PC-3 (cell line): Measurements from ENCODE around the gene GPR183. TPM values are rescaled to one million over a fixed set of nuclear protein-coding genes. Genes with fewer than 3 reads are reported as not detected.
A peak's percentile ranks its signal among the peaks of the same experiment; 100 is the strongest.

Experiments used
- ATAC-seq: fragments of 200-7000 bp; cut with Tn5 transposase; 2 replicates; pipeline ENCODE4 v1.9.1; 2020; ENCODE audit warnings: mild to moderate bottlenecking, moderate library complexity
- BruUV-seq: library from RNA; stranded (reverse); fragments of 400-500 nt; replicated peaks from 2 replicates; lab custom pipeline; 2021; lab: Mats Ljungman, UMichigan
- CTCF ChIA-PET: fragments of 300-600 bp; sonication (Branson Sonifier 250); formaldehyde crosslinking; loops from one replicate; lab custom pipeline; 2022; ENCODE audit warnings: antibody characterized with exemption; lab: Charles Lee
- POLR2A ChIA-PET: fragments of 300-600 bp; sonication (Branson Sonifier 250); formaldehyde crosslinking; loops from one replicate; lab custom pipeline; 2022; ENCODE audit warnings: antibody characterized with exemption; ENCODE audit not compliant: unreplicated experiment; lab: Charles Lee
- DNase-seq: peaks from one replicate; pipeline ENCODE4 v3.0.0-alpha.2; 2015
- H2AFZ ChIP-seq: fragments of 300-600 bp; sonication (generic); 2 replicates; pipeline ENCODE4 v1.6.0; 2016; ENCODE audit warnings: antibody characterized with exemption, low read length
- H3F3A ChIP-seq: fragments of 300-600 bp; sonication (generic); one replicate; pipeline ENCODE4 v1.6.0; 2017; ENCODE audit warnings: antibody characterized with exemption, low read length, control low read depth, mild to moderate bottlenecking; ENCODE audit not compliant: unreplicated experiment
- H3K27ac ChIP-seq: fragments of 300-600 bp; sonication (generic); 2 replicates; pipeline ENCODE4 v1.5.1; 2016; ENCODE audit warnings: mild to moderate bottlenecking, low read length
- H3K27me3 ChIP-seq: fragments of 300-600 bp; sonication (generic); 2 replicates; pipeline ENCODE4 v1.6.1; 2016; ENCODE audit warnings: low read length, mixed read lengths
- H3K36me3 ChIP-seq: fragments of 300-600 bp; sonication (generic); 2 replicates; pipeline ENCODE4 v1.6.1; 2016; ENCODE audit warnings: low read depth, mixed run types, low read length, mixed read lengths
- H3K4me1 ChIP-seq: fragments of 300-600 bp; sonication (generic); 2 replicates; pipeline ENCODE4 v1.5.1; 2016; ENCODE audit warnings: low read length; ENCODE audit not compliant: insufficient read depth
- H3K4me2 ChIP-seq: fragments of 300-600 bp; sonication (generic); 2 replicates; pipeline ENCODE4 v1.6.0; 2016; ENCODE audit warnings: low read length
- H3K4me3 ChIP-seq: fragments of 300-600 bp; sonication (generic); 2 replicates; pipeline ENCODE4 v1.5.1; 2016; ENCODE audit warnings: mild to moderate bottlenecking, low read length, mixed read lengths
- H3K79me2 ChIP-seq: fragments of 300-600 bp; sonication (generic); 2 replicates; pipeline ENCODE4 v1.6.1; 2017; ENCODE audit warnings: low read length, mixed read lengths
- H3K9ac ChIP-seq: fragments of 300-600 bp; sonication (generic); 2 replicates; pipeline ENCODE4 v1.6.0; 2016; ENCODE audit warnings: mild to moderate bottlenecking, low read length
- H3K9me2 ChIP-seq: fragments of 300-600 bp; sonication (generic); replicated peaks from 2 replicates; pipeline ENCODE4 v1.6.1; 2016; ENCODE audit warnings: mixed run types, low read length, mixed read lengths
- H3K9me3 ChIP-seq: fragments of 300-600 bp; sonication (generic); 2 replicates; pipeline ENCODE4 v1.6.1; 2016; ENCODE audit warnings: low read length, mixed read lengths
- H4K20me1 ChIP-seq: fragments of 300-600 bp; sonication (generic); 2 replicates; pipeline ENCODE4 v1.6.1; 2016; ENCODE audit warnings: low read length, mixed read lengths
- EZH2 ChIP-seq: fragments of 300-600 bp; sonication (generic); IDR thresholded peaks from one replicate; pipeline ENCODE4 v1.6.1; 2017; ENCODE audit warnings: antibody characterized with exemption, mild to moderate bottlenecking, low read length; ENCODE audit not compliant: unreplicated experiment
- EZH2phosphoT487 ChIP-seq: fragments of 300-600 bp; sonication (generic); IDR thresholded peaks from 2 replicates; pipeline ENCODE4 v1.6.1; 2018; ENCODE audit warnings: mild to moderate bottlenecking, antibody characterized with exemption, low read length, borderline replicate concordance
- intact Hi-C: fragments of 100-400 bp; cut with micrococcal nuclease; formaldehyde crosslinking; loops from 2 replicates; pipeline ENCODE4 v1.9.0; 2023
- total RNA-seq: library from RNA; depleted of rRNA; stranded (reverse); fragments of >200 nt; gene quantifications from 2 replicates; pipeline ENCODE4 v1.2.3, GENCODE V29; 2014
- TF ChIP-seq, protein P1 (sequence below): fragments of 300-600 bp; sonication (generic); conservative IDR thresholded peaks from 2 replicates; pipeline ENCODE4 v1.5.1; 2017; ENCODE audit warnings: antibody characterized with exemption, low read depth, mild to moderate bottlenecking, low read length

GPR183 gene
- total RNA-seq, 1 experiment from 2014 or later = not detected

- no peak overlapping the region for H2AFZ ChIP-seq
- TF ChIP-seq EZH2phosphoT487 (no peak), EZH2 (no peak)
- TF ChIP-seq, protein P1, sequence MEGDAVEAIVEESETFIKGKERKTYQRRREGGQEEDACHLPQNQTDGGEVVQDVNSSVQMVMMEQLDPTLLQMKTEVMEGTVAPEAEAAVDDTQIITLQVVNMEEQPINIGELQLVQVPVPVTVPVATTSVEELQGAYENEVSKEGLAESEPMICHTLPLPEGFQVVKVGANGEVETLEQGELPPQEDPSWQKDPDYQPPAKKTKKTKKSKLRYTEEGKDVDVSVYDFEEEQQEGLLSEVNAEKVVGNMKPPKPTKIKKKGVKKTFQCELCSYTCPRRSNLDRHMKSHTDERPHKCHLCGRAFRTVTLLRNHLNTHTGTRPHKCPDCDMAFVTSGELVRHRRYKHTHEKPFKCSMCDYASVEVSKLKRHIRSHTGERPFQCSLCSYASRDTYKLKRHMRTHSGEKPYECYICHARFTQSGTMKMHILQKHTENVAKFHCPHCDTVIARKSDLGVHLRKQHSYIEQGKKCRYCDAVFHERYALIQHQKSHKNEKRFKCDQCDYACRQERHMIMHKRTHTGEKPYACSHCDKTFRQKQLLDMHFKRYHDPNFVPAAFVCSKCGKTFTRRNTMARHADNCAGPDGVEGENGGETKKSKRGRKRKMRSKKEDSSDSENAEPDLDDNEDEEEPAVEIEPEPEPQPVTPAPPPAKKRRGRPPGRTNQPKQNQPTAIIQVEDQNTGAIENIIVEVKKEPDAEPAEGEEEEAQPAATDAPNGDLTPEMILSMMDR = no peak
- no TSS peak for BruUV-seq
- no peaks in the 10 kb centered on the region for H4K20me1 ChIP-seq
- H3K4me2 ChIP-seq = no peak overlapping the region
- no peak overlapping the region for H3K9ac ChIP-seq
- ChIA-PET POLR2A (no interaction called here), CTCF (no interaction called here)
- no peak overlapping the region for H3K4me3 ChIP-seq
- intact Hi-C loops = no loop called here
- no peaks in the 10 kb centered on the region for H3K9me2 ChIP-seq
- H3K27ac ChIP-seq = no peak overlapping the region
- no peaks in the 10 kb centered on the region for H3K9me3 ChIP-seq
- no peaks in the 10 kb centered on the region for H3F3A ChIP-seq
- DNase-seq (no peak), ATAC-seq (no peak)
- no peaks in the 10 kb centered on the region for H3K27me3 ChIP-seq
- no peaks in the 10 kb centered on the region for H3K4me1 ChIP-seq
- no peaks in the 10 kb centered on the region for H3K36me3 ChIP-seq
- H3K79me2 ChIP-seq = no peaks in the 10 kb centered on the region
Measured at GRCh38 chr13:99276706-99277105, 30.5 kb downstream of the GPR183 start.

DNA sequence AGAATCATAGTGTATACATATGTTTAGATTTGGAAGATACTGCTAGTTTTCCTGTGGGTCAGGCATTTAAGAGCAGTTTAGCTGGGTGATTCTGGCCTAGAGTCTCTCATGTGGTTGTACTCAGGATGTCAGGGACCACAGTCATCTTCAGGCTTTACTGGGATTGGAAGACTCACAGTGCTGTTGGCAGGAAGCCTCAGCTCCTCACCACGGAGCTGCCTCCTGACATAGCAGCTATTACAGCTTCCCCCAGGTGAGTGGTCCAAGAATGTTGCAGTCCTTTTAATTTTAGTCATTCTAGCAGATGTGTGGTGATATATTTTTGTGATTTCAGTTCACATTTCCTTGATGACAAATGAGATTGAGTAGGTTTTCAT, 32.1 kb downstream of the GPR183 start:
- Histone ChIP-seq H3K79me2 (no peaks in the 10 kb centered on the region), H3K9me3 (no peaks in the 10 kb centered on the region), H3K27me3 (no peaks in the 10 kb centered on the region), H3K4me3 (no peak overlapping the region), H4K20me1 (no peaks in the 10 kb centered on the region), H2AFZ (no peak overlapping the region), H3K9me2 (no peaks in the 10 kb centered on the region), H3K4me1 (no peaks in the 10 kb centered on the region), H3K27ac (no peak overlapping the region), H3K9ac (no peak overlapping the region), H3K4me2 (no peak overlapping the region), H3K36me3 (no peaks in the 10 kb centered on the region), H3F3A (no peaks in the 10 kb centered on the region)
- CTCF ChIA-PET = no interaction called here
- ATAC-seq (peak; percentile 37), DNase-seq (peak; percentile 39)
- TF ChIP-seq, protein P1 = no peak
- no peak for TF ChIP-seq EZH2
- no peak for TF ChIP-seq EZH2phosphoT487
- POLR2A ChIA-PET = no interaction called here
- no TSS peak for BruUV-seq
- intact Hi-C loops = no loop called here

DNA sequence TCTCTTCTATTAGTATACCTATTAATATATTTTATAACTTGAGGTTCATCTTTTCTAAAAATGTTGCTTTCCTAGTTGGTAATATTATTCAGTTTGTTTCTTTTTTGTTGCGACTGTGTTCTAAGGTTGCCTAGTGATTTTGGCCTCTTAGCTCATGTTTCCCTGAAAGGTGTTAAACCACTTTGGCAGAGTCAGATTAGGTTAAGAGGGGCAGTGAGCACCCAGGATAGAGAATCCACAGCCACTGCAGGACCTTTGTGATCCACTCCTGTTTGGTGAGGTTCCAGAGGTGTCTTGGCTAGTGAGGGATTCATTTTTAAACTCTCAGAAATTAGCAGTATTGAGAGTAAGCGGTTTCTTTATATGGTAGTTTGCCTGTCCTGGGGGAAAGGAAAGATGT, 34.1 kb downstream of the GPR183 start:
- no peak overlapping the region for H3K4me2 ChIP-seq
- H3K9ac ChIP-seq = no peak overlapping the region
- no peaks in the 10 kb centered on the region for H3F3A ChIP-seq
- no peaks in the 10 kb centered on the region for H3K9me2 ChIP-seq
- H3K36me3 ChIP-seq = no peaks in the 10 kb centered on the region
- BruUV-seq = no TSS peak
- ChIA-PET POLR2A (no interaction called here), CTCF (no interaction called here)
- H4K20me1 ChIP-seq = no peaks in the 10 kb centered on the region
- H3K4me3 ChIP-seq = no peak overlapping the region
- no peaks in the 10 kb centered on the region for H3K79me2 ChIP-seq
- no peak overlapping the region for H2AFZ ChIP-seq
- no peak overlapping the region for H3K27ac ChIP-seq
- H3K4me1 ChIP-seq = no peaks in the 10 kb centered on the region
- H3K27me3 ChIP-seq = no peaks in the 10 kb centered on the region
- H3K9me3 ChIP-seq = no peaks in the 10 kb centered on the region
- DNase-seq (no peak), ATAC-seq (no peak)
- no peak for TF ChIP-seq EZH2
- TF ChIP-seq EZH2phosphoT487 = no peak
- TF ChIP-seq, protein P1 = no peak
- intact Hi-C loops = no loop called here
